Ascending aorta (tissue), 2 donors: ENCODE data around the gene USP12. TPM values are rescaled to one million over a fixed set of nuclear protein-coding genes. Genes with fewer than 3 reads are reported as not detected.

Experiments used
- DNase-seq, 2 donors: peaks; one replicate each; pipeline ENCODE4 v3.0.0-alpha.2; 2019; ENCODE audit warnings: low spot score in 2 of 2
- H3K27ac ChIP-seq, 2 donors: fragments of 200-600 bp; sonication (generic); one replicate each; pipeline ENCODE4 v1.5.1; 2016 to 2017; ENCODE audit warnings: mild to moderate bottlenecking in 1 of 2
- H3K27me3 ChIP-seq: fragments of 200-600 bp; sonication (generic); one replicate; pipeline ENCODE4 v1.5.1; 2017
- H3K36me3 ChIP-seq, 2 donors: fragments of 200-600 bp; sonication (generic); one replicate each; pipeline ENCODE4 v1.5.1; 2016
- H3K4me1 ChIP-seq, 2 donors: fragments of 200-600 bp; sonication (generic); one replicate each; pipeline ENCODE4 v1.5.1; 2016 to 2017; ENCODE audit warnings: mild to moderate bottlenecking in 1 of 2
- H3K4me3 ChIP-seq, 2 donors: fragments of 200-600 bp; sonication (generic); one replicate each; pipeline ENCODE4 v1.5.1; 2016 to 2017; ENCODE audit warnings: mild to moderate bottlenecking in 1 of 2
- H3K9me3 ChIP-seq, 2 donors: fragments of 200-600 bp; sonication (generic); one replicate each; pipeline ENCODE4 v1.5.1; 2016
- intact Hi-C: fragments of 100-400 bp; cut with DNase I; formaldehyde crosslinking; loops from one replicate; pipeline ENCODE4 v1.15.1; 2023
- total RNA-seq: library from RNA; depleted of rRNA; stranded (reverse); fragments of >200 nt; gene quantifications from one replicate; pipeline ENCODE4 v1.1.0, GENCODE V29; 2016
- TF ChIP-seq, protein P1 (sequence below), 3 experiments: fragments of 200-600 bp in 2 of 3; fragments of 450-650 bp in 1 of 3; sonication (generic) in 2 of 3; IDR thresholded peaks; one replicate each; pipeline ENCODE4 v1.5.1; 2016 to 2019; ENCODE audit warnings: antibody characterized with exemption in 3 of 3, mild to moderate bottlenecking in 1 of 3, moderate library complexity in 1 of 3

The USP12 gene
- total RNA-seq, 1 donor from 2014 or later: 8.7 TPM

DNA sequence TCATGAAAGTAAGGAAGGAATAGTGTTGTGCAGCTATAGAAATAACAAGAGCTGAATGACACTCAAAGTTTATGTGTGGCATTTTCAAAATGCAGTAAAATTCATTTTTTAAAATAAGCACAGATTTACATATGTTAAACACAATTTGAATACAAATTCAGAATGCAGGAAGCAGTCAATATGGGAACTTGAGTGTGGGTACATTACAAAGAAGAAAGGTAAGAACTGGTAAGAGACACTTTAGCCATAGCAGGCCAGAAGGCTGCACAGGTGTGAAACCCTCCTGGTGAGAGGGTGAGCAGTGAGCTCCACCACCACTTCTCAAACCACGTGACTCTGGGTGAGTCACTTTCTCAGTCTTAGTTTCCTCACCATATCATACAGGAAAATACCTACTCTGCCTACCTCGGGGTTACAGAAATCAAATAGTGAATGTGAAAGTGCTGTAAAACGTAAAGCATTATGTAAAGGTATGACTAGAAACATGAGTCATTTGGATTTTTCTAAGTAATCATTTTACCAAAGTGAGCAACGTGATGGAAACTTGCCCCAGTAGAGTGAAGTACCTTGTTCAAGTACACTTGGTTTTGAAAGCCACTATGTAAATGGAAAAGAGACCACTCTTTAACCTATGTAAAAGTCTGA, 40.5 kb downstream of the USP12 start:
- intact Hi-C loops: loop anchor here (5.0 kb wide), 1 partner anchor 41 kb away; the partner anchor contains the start of gene USP12
- H3K27me3 ChIP-seq: no peaks in the 10 kb centered on the region
- peaks cover 7 to 27% of the 10 kb centered on the region in 2 donors for H3K4me1 ChIP-seq
- no peak for DNase-seq
- H3K36me3 ChIP-seq: no peaks in the 10 kb centered on the region
- peak overlapping the region in 1 of 2 donors; percentile 59 for H3K27ac ChIP-seq
- H3K4me3 ChIP-seq: no peak overlapping the region
- peaks cover 0 to 6% of the 10 kb centered on the region in 2 donors for H3K9me3 ChIP-seq
- TF ChIP-seq, protein P1, sequence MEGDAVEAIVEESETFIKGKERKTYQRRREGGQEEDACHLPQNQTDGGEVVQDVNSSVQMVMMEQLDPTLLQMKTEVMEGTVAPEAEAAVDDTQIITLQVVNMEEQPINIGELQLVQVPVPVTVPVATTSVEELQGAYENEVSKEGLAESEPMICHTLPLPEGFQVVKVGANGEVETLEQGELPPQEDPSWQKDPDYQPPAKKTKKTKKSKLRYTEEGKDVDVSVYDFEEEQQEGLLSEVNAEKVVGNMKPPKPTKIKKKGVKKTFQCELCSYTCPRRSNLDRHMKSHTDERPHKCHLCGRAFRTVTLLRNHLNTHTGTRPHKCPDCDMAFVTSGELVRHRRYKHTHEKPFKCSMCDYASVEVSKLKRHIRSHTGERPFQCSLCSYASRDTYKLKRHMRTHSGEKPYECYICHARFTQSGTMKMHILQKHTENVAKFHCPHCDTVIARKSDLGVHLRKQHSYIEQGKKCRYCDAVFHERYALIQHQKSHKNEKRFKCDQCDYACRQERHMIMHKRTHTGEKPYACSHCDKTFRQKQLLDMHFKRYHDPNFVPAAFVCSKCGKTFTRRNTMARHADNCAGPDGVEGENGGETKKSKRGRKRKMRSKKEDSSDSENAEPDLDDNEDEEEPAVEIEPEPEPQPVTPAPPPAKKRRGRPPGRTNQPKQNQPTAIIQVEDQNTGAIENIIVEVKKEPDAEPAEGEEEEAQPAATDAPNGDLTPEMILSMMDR (IDR thresholded peaks at IDR 0.05): no peak

DNA sequence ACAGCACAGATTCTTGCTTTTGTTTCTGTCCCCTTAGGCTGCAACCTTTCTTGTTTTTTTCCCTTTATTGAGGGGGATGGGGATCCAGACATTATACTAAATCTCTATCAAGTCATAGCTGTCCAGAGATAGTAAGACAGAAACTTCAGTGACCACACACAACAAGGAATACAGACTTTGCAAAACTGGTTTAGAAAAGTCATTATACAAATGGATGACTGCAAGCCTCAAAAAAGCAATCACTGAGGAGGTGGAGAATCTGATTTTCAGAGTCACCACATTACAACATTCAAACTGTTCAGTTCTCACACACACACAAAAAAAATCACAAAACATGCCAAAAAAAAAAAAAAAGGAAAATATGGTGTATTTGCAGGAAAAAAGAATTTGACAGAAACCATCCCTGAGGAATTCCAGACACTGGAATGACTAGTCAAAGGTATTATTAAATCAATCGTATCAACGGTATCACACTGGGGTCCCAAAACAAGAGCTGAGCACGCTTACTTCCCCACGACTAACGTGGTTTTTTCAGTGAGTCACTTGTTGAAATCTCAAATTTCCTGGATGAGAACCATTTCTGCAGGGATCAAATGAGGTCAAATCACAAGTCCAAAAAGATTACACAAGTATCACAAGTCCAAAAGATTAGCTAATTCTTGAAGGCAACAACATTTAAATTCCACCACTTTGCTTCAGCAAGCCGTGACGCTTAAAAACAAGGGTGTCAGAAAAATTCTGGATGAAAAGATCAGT, 41.2 kb downstream of the USP12 start:
- intact Hi-C loops: loop anchor here (5.0 kb wide), 1 partner anchor 42 kb away; the partner anchor contains the start of gene USP12

DNA sequence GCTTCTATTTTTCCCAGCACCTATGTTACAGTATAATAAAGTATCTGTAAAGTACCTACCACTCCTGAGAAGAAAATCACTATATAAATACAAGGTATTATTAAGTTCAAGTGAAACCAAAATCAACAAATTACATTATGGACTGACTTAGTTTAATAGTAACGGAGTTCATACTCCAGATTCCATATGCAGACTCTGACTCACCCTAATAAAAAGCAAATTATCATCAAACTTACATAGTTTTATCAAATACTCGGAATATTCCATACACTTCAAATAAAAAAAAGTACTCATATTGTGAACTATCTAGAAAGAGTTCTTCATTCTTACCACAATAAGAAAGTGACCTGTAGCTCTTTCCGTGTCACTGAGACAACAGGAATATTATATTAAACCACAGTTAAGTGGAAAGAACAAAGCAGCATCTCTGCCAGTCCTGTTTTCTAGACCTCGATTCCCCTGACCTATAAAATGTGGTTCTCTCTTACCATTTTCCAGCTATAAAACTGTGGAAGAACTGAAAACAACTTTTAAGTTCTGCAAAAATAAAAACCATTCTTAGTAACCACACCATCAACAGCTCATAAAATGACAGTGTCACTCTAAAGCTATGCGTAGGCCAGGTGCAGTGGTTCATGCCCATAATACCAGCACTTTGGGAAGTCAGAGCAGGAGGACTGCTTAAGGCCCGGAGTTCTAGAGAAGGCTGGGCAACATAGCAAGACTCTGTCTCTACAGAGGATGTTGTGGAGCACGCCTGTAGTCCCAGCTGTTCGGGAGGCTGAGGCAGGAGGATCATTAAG, 42.6 kb downstream of the USP12 start:
- intact Hi-C loops: no loop called here
- Histone ChIP-seq H3K4me1 (peaks cover 8 to 23% of the 10 kb centered on the region in 2 donors), H3K9me3 (peaks cover 0 to 6% of the 10 kb centered on the region in 2 donors)

More for the DNA sequence above, 41.2 kb downstream of the USP12 start:
- H3K27ac ChIP-seq: peak overlapping the region; percentile 26 to 59
- no peaks in the 10 kb centered on the region for H3K27me3 ChIP-seq
- TF ChIP-seq, protein P1 (IDR thresholded peaks at IDR 0.05): no peak
- peaks cover 8 to 24% of the 10 kb centered on the region in 2 donors for H3K4me1 ChIP-seq
- peak overlapping the region in 1 of 2 donors; percentile 2 for H3K4me3 ChIP-seq
- H3K36me3 ChIP-seq: no peaks in the 10 kb centered on the region
- DNase-seq: no peak
- H3K9me3 ChIP-seq: peaks cover 0 to 6% of the 10 kb centered on the region in 2 donors

DNA sequence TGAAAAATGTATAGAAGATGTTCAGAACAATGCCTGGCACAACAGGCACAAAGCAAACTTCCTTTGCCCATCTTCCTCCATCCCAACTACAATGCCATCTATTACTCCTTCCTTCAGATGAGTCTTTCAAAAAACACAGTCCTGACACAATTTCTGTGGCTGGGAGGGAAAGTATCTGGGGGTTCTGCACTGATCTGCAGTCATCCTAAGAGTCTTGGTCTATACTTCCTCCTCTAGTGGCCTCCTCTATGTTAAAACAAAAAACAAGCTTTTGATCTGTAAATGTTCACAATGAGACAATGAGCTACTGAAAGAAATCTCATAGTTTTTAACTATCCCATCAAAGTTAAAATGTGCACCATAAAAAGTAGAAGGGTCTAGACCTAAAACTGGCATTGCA, 44.8 kb downstream of the USP12 start:
- TF ChIP-seq, protein P1 (IDR thresholded peaks at IDR 0.05): no peak
- no peak overlapping the region for H3K4me3 ChIP-seq
- H3K27me3 ChIP-seq: no peaks in the 10 kb centered on the region
- no peak for DNase-seq
- no peaks in the 10 kb centered on the region for H3K36me3 ChIP-seq
- peaks cover 8 to 23% of the 10 kb centered on the region in 2 donors for H3K4me1 ChIP-seq
- intact Hi-C loops: no loop called here
- H3K27ac ChIP-seq: no peak overlapping the region
- H3K9me3 ChIP-seq: peaks cover 0 to 6% of the 10 kb centered on the region in 2 donors

More for the DNA sequence above, 42.6 kb downstream of the USP12 start:
- H3K36me3 ChIP-seq: no peaks in the 10 kb centered on the region
- peak overlapping the region in 1 of 2 donors; percentile 6 for H3K27ac ChIP-seq
- DNase-seq: no peak
- no peak overlapping the region for H3K4me3 ChIP-seq
- no peaks in the 10 kb centered on the region for H3K27me3 ChIP-seq
- TF ChIP-seq, protein P1 (IDR thresholded peaks at IDR 0.05): no peak
